IPS-18a (cell line): ENCODE measurements around the gene SPTBN4.
A peak's percentile ranks its signal among the peaks of the same experiment; 100 is the strongest.

Experiments
- H3K27ac ChIP-seq: one replicate; pipeline ENCODE4 v1.5.1; 2013; ENCODE audit warnings: low read length
- H3K27me3 ChIP-seq: one replicate; pipeline ENCODE4 v1.6.1; 2013; ENCODE audit warnings: mild to moderate bottlenecking, low read length; ENCODE audit not compliant: control insufficient read depth, insufficient read depth
- H3K36me3 ChIP-seq: one replicate; pipeline ENCODE4 v1.6.1; 2013; ENCODE audit warnings: low read depth, low read length; ENCODE audit not compliant: control insufficient read depth
- H3K4me1 ChIP-seq: one replicate; pipeline ENCODE4 v1.6.1; 2013; ENCODE audit warnings: low read depth, low read length; ENCODE audit not compliant: control insufficient read depth
- H3K4me3 ChIP-seq: one replicate; pipeline ENCODE4 v1.5.1; 2013; ENCODE audit warnings: low read length
- H3K9ac ChIP-seq: one replicate; pipeline ENCODE4 v1.6.1; 2013; ENCODE audit warnings: mild to moderate bottlenecking, low read length, moderate library complexity
- H3K9me3 ChIP-seq: one replicate; pipeline ENCODE4 v1.6.1; 2013; ENCODE audit warnings: low read depth, low read length; ENCODE audit not compliant: control insufficient read depth

Gene SPTBN4

DNA sequence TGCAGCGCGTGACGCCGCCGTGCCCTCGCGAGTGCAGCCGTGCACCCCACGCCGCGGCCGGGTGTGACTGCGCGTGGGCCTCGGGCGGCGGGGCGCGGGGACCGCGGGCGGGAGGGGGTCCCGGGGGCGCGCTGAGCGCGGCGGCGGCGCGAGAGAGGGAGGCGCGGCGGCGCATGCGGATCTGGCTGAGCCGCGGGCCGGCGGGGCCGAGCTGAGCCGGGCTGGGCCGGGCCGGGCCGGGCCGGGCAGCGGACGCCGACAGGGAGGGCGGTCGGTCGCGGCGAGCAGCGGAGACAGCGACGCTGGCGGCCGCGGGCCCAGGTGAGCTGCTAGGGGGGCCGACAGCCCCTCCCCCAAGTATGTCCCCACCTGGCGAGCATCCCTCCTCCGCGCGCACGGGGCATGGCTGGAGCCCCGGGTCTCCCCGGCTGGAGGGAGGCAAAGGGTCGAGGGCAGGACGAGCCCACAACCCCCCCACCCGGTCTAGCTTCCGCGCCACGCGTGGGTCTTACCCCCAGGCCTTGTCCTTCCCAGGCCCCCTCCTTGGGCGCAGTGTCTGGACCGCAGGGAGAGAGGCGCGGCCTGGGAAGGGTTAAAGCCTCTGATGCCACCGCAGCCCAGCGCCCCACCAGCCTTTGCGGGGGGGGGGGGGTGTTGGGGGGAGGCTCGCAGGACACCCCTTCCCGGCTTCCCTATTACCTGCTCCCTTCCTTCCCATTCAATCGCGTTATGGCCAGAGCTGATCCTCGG is at the start of gene SPTBN4:
Gene SPTBN4, plus strand, starts transcription at position 17 of the 750 bp plus-strand sequence. CDS start 5,621 bp downstream, outside the sequence.
- Histone ChIP-seq H3K27ac (no peak within 1 kb of the TSS), H3K4me3 (peak within 1 kb of the TSS; percentile 40), H3K36me3 (no peaks in the 10 kb centered on the region), H3K9ac (no peak within 1 kb of the TSS), H3K4me1 (peaks cover 5% of the 10 kb centered on the region), H3K27me3 (peaks cover 35% of the 10 kb centered on the region), H3K9me3 (no peaks in the 10 kb centered on the region)

DNA sequence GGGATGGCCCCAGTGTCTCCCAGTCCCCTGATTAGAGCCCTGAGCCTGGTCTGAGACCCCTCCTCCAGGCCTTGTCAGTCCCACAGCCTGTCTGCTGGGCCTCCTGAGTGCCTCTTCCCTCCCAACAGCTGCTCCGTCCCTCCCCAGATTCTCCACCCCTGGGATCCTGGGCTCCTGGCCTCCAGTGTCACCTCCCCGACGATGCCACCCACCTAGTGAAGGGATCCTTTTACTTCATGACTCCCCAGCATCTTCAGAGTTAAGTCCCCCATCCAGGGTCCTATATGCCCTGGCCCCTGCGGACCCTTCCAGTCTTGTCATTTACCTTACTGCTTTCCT is 49.2 kb upstream of the SPTBN4 start:
- H3K4me1 ChIP-seq: peaks cover 10% of the 10 kb centered on the region
- H3K36me3 ChIP-seq: no peaks in the 10 kb centered on the region
- H3K9me3 ChIP-seq: no peaks in the 10 kb centered on the region
- H3K27ac ChIP-seq: no peak overlapping the region
- no peak overlapping the region for H3K9ac ChIP-seq
- no peaks in the 10 kb centered on the region for H3K27me3 ChIP-seq
- H3K4me3 ChIP-seq: no peak overlapping the region

DNA sequence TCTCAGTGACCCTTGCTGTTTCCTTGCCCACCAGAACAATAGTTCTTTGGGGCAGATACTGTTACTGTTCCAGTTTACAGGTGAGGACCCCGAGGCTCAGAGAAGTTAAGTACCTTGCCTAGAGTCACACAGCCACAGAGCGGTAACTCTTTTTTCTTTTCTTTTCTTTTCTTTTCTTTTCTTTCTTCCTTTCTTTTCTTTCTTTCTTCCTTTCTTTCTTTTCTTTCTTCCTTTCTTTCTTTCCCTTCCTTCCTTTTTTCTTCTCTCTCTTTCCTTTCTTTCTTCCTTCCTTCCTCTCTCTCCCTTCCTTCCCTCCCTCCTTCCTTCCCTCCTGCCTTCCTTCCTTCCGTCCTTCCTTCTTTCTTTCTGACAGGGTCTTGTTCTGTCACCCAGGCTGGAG is 48.8 kb upstream of the SPTBN4 start:
- Histone ChIP-seq H3K27me3 (no peaks in the 10 kb centered on the region), H3K27ac (no peak overlapping the region), H3K4me3 (no peak overlapping the region), H3K9ac (no peak overlapping the region), H3K4me1 (peaks cover 10% of the 10 kb centered on the region), H3K9me3 (no peaks in the 10 kb centered on the region), H3K36me3 (no peaks in the 10 kb centered on the region)

DNA sequence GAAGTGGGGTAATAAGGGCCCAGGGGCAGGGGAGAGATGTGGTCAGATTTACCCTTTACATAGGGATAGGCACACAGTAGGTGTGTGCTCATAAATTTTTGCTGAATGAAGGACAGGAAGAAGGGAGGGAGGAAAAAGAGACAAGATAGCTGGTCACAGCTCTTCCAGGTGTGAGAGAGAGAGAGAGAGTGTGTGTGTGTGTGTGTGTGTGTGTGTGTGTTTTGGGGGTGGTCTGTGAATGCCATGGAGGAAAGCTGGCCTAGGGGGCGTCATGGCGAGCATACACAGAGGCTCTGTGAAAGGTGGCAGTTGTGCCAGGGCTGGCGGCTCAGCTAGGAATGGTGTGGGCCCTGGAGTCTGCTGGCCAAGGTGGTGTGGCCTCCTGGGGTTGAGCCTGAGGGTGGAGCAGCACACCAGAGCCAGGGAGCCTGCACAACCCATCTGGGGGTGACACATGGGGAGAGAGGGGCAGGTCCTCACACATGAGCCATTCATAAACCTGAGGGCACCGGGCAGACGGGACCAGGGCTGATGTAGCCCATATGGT is 47.7 kb upstream of the SPTBN4 start:
- no peak overlapping the region for H3K27ac ChIP-seq
- no peak overlapping the region for H3K4me3 ChIP-seq
- H3K9ac ChIP-seq: no peak overlapping the region
- H3K36me3 ChIP-seq: no peaks in the 10 kb centered on the region
- H3K9me3 ChIP-seq: no peaks in the 10 kb centered on the region
- no peaks in the 10 kb centered on the region for H3K27me3 ChIP-seq
- peaks cover 6% of the 10 kb centered on the region for H3K4me1 ChIP-seq

DNA sequence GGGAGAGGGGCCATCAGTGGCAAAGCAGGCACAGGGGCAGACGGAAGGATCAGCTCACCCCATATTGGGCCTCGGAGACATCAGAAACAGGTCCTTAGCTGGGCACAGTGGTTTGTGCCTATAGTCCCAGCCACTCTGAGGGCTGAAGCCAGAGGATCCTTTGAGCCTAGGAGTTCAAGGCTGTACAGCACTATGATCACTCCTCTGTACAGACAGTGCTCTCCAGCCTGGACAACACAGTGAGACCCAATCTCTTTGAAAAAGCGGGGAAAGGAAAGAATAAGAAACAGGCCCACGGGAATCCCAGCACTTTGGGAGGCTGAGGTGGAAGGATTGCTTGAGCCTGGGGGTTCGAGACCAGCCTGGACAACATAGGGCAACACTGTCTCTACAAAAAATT is 47.0 kb upstream of the SPTBN4 start:
- H3K4me1 ChIP-seq: peaks cover 6% of the 10 kb centered on the region
- H3K36me3 ChIP-seq: no peaks in the 10 kb centered on the region
- H3K27ac ChIP-seq: no peak overlapping the region
- H3K9me3 ChIP-seq: no peaks in the 10 kb centered on the region
- H3K4me3 ChIP-seq: no peak overlapping the region
- H3K27me3 ChIP-seq: no peaks in the 10 kb centered on the region
- H3K9ac ChIP-seq: no peak overlapping the region

DNA sequence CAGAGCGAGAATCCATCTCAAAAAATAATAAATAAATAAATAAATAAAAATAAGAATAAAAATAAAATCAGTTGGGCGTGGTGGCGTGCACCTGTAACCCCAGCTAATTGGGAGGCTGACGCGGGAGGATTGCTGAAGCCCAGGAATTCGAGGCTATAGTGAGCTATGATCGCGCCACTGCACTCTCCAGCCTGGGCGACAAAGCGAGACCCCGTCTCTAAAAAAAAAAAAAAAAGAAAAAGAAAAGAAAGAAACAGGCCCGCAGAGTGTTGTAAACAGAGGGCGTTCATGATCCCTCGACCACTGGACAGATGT is 46.4 kb upstream of the SPTBN4 start:
- Histone ChIP-seq H3K27me3 (no peaks in the 10 kb centered on the region), H3K9me3 (no peaks in the 10 kb centered on the region), H3K36me3 (no peaks in the 10 kb centered on the region), H3K27ac (no peak overlapping the region), H3K4me3 (peak overlapping the region; percentile 71), H3K9ac (no peak overlapping the region), H3K4me1 (peaks cover 6% of the 10 kb centered on the region)

DNA sequence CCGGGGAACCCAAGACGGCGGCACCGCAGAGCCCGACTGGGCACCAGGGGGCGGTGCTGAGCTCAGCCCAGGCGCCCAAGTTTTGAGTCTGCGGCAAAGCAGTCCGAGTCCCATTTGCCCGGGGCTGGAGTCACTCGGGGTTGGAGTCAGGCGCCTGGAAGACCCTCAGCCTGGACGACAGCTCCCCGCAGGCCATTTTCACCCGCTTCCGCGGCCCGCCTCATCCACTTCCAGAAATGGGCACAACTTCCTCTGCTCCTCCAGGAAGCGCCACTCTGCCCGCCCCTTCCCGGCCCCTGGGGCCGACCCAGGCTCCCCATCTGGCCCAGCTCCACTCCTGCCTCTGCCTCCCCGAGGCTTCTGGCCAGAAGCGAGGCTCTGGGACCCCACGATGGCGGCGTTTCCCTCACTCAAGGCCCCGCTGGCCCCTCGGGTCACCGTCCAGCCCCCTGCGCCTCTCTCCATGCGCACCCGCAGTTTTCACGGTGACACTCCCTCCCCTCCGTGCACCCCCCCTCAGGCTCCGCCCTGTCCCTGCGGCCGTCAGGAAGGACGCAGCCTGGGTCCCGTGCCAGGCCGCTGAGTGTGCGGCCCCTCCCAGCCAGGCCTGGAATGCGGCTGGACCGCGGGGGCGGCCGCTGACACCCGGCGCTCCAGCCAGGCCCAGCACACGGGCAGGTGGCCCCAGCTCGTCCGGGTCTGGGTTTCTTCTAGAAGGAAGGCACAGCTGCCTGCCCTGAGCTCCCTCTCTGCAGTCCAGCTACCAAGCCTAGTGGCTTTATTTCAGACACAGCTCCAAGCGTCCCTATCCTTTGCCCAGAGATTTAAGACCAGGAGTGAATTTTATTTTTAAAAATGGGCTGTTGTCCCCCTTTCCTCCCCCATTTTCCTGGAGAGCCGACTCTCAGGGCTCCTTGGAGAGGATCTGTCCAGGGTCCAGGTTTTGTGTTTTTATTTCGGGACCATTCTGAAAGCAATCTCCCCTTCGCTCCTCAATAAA is 45.7 kb upstream of the SPTBN4 start:
- H3K4me1 ChIP-seq: peaks cover 6% of the 10 kb centered on the region
- no peaks in the 10 kb centered on the region for H3K36me3 ChIP-seq
- peak overlapping the region; percentile 60 for H3K9ac ChIP-seq
- no peaks in the 10 kb centered on the region for H3K27me3 ChIP-seq
- H3K9me3 ChIP-seq: no peaks in the 10 kb centered on the region
- H3K4me3 ChIP-seq: peak overlapping the region; percentile 71
- H3K27ac ChIP-seq: peak overlapping the region; percentile 63

DNA sequence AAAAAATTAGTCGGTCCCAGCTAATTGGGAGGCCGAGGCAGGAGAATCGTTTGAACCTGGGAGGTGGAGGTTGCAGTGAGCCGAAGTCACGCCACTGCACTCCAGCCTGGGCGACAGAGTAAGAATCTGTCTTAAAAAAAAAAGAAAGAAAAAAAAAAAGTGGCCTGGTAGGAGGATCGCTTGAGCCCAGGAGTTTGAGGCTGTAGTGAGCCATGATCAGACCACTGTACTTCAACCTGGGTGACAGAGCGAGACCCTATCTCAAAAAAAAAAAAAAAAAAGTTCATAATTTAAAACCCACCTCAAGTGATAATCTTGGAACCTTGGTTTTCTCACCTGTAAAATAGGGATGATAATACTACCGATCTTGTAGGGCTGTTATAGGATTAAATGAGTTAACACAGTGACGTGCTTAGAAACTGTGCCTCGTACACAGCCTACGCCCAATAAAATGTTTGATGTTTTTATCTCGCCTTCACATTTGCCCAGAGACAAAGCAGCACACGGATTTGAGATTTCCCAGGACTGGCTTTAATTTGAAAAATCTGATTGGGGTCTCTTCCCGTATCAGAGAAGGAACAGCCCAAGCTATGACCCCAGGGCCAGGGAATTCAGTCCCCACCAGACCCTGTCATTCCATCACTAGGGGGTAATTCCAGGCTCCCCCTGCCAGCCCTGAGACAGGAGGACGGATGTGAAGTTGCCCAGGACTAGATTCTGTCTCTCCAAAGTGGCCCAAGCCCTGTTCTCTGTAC is 44.6 kb upstream of the SPTBN4 start:
- H3K36me3 ChIP-seq: no peaks in the 10 kb centered on the region
- no peak overlapping the region for H3K9ac ChIP-seq
- no peak overlapping the region for H3K27ac ChIP-seq
- peaks cover 6% of the 10 kb centered on the region for H3K4me1 ChIP-seq
- no peaks in the 10 kb centered on the region for H3K27me3 ChIP-seq
- H3K9me3 ChIP-seq: no peaks in the 10 kb centered on the region
- H3K4me3 ChIP-seq: no peak overlapping the region

DNA sequence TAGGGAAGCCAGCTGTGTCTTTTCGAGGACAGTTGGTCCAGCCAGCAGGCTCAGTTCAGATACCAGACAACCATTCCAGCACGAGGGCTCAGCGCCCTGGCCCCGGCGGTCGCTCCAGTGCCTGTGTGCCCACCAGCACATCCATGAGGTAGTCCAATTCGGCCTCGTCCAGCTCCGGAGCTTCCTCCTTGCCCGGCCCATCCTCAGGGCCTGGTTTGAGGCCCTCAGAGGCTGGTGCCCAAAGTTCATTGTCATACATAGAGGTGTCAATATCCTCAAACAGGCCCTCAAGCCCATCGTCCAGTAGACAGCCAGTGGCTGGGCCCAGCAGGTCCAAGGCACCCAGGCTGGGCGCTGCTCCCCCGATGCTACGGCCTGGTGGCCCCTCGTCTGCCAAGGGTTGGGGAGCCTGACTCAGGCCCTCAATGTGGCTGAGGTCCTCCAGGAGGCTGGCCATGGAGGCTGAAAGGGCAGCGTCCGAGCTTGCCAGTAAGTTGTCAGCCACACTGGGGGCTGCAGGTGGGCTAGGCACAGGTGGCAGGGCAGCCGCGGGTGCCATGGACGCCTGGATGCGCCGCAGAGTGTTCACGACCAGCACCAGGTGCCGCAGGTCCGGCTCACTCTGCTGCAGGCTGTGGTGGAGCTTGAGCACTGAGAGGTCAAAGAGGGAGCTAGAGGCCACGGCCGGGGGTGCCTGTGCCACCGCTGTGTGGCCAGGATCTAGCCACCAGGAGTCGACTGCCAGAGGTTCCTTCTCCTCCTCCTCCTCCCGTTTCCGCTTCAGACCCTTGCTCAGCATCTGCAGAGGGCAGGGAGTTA is 43.8 kb upstream of the SPTBN4 start:
- Histone ChIP-seq H3K27ac (no peak overlapping the region), H3K4me1 (peaks cover 6% of the 10 kb centered on the region), H3K36me3 (no peaks in the 10 kb centered on the region), H3K27me3 (no peaks in the 10 kb centered on the region), H3K4me3 (no peak overlapping the region), H3K9me3 (no peaks in the 10 kb centered on the region), H3K9ac (no peak overlapping the region)

DNA sequence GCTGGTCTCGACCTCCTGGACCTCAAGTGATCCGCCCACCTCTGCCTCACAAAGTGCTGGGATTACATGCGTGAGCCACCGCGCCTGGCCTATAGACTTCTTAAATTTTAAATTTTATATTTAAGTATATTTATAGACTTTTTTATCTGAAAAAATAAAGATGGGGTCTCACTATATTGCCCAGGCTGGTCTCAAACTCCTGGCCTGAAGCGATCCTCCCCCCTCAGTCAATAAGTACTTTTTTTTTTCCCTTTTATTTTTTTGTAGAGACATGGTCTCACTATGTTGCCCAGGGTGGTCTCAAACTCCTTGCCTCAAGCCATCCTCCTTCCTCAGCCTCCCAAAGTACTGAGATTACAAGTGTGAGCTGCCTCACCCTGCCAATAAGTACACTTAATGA is 42.9 kb upstream of the SPTBN4 start:
- Histone ChIP-seq H3K4me3 (peak overlapping the region; percentile 80), H3K27ac (no peak overlapping the region), H3K27me3 (no peaks in the 10 kb centered on the region), H3K4me1 (peaks cover 6% of the 10 kb centered on the region), H3K36me3 (no peaks in the 10 kb centered on the region), H3K9ac (no peak overlapping the region), H3K9me3 (no peaks in the 10 kb centered on the region)
